HG02840 (cell line): ENCODE data around the gene FBLN1.
"Not testable (repeated sequence)": the region's sequence is repeated elsewhere in the genome, so short reads cannot be mapped to it uniquely, and the experiment has no call there.

Experiments
- ATAC-seq: cut with Tn5 transposase; IDR thresholded peaks from one replicate; pipeline ENCODE4 v1.9.1; 2021; ENCODE audit warnings: mild to moderate bottlenecking, moderate library complexity, moderate number of reproducible peaks; ENCODE audit not compliant: unreplicated experiment, low FRiP score

The FBLN1 gene

GRCh38 chr22:45543243-45543642 lies 40.6 kb downstream of the FBLN1 start:
- ATAC-seq = no peak

- ATAC-seq = no peak
These were observed 42.0 kb downstream of the FBLN1 start for GRCh38 chr22:45544588-45545170.

GRCh38 chr22:45546333-45547015 lies 43.8 kb downstream of the FBLN1 start:
- ATAC-seq = no peak

GRCh38 chr22:45547016-45547345 lies 44.3 kb downstream of the FBLN1 start:
- ATAC-seq = no peak

GRCh38 chr22:45547731-45548130 lies 45.0 kb downstream of the FBLN1 start:
- ATAC-seq = no peak

DNA sequence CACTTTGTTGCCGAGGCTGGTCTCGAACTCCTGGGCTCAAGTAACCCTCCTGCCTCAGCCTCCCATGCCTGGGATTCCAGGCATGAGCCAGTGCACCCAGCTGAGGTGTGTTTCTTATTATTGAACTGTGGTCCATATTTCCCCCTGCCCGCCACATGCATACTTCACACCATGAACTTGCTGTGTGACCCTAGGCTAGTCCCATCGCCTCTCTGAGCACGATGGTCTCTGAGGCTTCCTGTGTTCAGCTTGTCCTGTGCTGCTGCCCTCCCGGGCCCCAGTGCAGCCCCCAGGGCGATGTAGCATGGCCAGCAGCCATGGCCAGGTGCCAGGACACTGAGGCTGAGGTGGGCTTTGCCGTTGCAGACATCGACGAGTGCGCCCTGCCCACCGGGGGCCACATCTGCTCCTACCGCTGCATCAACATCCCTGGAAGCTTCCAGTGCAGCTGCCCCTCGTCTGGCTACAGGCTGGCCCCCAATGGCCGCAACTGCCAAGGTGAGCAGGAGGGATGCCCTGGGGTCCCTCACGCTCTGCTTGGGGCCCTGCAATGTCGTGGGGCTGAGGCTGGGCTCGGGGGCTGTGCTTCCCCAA lies 45.7 kb downstream of the FBLN1 start:
- ATAC-seq = no peak

GRCh38 chr22:45548991-45549761 lies 46.5 kb downstream of the FBLN1 start:
- ATAC-seq = no peak

- ATAC-seq = no peak
These were observed 47.2 kb downstream of the FBLN1 start for GRCh38 chr22:45549762-45550378.

DNA sequence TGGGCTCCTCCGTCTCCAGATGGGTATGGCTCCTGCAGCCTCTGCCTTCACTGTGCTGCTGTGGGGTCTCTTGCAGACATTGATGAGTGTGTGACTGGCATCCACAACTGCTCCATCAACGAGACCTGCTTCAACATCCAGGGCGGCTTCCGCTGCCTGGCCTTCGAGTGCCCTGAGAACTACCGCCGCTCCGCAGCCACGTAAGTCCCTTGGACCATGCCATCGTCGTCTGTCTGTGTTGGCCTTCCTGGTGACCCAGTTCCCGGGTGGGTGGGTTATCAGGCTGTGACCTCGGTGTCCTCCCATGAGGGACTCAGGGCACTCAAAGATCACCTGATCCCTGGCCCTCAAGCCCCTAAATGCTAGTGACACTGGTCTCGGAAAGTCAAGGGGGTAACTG lies 47.7 kb downstream of the FBLN1 start:
- ATAC-seq = no peak

DNA sequence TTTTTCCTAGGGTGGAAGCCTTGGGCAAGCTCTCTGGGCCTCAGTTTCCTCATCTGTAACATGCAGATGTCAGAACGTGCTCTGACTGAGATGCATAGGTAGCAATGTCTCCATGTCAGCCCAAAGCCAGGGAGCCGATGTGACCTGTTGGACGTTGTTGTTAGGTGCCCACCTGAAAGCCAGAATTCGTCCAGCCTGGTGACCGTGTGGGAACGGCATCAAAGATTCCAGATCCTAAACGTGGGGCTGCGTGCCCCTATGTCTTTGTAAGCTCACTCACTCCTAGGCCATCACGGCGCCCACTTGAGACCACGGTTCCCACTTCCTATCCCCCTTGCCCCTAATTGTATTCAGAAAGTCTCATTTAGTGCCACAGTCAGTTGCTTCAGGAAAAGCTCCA lies 48.2 kb downstream of the FBLN1 start:
- no peak for ATAC-seq

- no peak for ATAC-seq
These were observed 48.8 kb downstream of the FBLN1 start for GRCh38 chr22:45551310-45552016.

GRCh38 chr22:45552017-45552411 lies 49.3 kb downstream of the FBLN1 start:
- ATAC-seq = no peak

- ATAC-seq = no peak
These were observed 50.1 kb downstream of the FBLN1 start for GRCh38 chr22:45552580-45553350.

DNA sequence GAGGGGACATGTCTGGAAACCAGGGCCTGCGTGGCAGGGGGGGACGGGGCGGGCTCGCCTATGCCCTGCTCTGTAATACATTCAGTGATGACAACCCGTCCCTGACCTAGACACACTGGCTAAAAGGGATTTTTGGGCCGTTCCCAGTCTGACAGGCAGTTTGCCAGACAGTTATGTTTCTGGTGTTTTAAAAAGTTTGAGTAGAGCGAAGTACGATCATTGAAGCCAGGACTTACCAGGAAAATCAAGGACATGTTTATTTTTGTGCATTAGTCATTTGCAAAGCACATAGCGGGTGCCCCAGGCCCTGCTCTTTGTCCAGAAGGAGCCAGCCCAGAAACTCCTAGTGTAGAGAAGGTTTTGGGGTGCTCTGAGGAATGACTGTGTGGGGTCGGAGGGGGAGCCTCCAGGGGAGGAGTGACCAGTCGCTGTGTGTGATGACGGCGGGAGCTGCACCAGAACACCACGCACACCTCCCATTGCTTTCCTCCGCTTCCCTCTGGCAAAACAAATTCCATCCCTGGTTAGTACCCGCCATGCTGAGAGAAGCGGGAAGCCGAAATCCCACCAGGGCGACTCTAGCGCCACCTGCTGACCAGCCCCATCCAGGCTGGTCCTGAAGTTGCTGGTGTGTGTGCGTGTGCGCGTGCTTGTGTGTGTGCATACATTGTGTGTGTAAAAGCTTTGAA lies 50.8 kb downstream of the FBLN1 start:
- no peak for ATAC-seq

GRCh38 chr22:45554040-45554406 lies 51.3 kb downstream of the FBLN1 start:
- no peak for ATAC-seq

GRCh38 chr22:45554861-45555260 lies 52.2 kb downstream of the FBLN1 start:
- ATAC-seq = no peak

- ATAC-seq = not testable (repeated sequence)
These were observed 55.2 kb downstream of the FBLN1 start for GRCh38 chr22:45557926-45558325.

DNA sequence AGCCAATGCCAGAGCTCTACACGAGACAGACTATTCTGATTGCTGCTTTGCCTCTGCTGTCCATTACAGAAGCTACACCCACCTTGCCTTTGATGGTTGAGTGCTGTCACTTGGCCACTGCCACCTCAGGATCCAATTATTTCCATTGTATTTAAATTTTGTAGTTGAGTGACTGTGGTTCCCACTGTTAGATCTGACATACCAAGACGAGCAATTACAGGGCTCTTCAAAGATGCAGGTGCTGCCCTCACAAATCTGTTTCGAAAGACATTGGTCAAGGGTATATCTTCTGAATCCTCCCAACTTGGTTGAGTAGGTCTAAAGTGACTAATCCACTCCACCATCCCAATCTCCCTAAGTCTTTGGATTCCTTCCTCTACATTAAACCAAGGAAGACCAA lies 57.4 kb downstream of the FBLN1 start:
- ATAC-seq = not testable (repeated sequence)

GRCh38 chr22:45560761-45561160 lies 58.1 kb downstream of the FBLN1 start:
- ATAC-seq = not testable (repeated sequence)
